NCI-H1417 (cell line): ENCODE results near the gene SYNPO2.

Source experiments
- DNase-seq, 3 experiments: peaks; one replicate each; lab custom pipeline; 2025; lab: John Stamatoyannopoulos, UW

Gene SYNPO2

DNA sequence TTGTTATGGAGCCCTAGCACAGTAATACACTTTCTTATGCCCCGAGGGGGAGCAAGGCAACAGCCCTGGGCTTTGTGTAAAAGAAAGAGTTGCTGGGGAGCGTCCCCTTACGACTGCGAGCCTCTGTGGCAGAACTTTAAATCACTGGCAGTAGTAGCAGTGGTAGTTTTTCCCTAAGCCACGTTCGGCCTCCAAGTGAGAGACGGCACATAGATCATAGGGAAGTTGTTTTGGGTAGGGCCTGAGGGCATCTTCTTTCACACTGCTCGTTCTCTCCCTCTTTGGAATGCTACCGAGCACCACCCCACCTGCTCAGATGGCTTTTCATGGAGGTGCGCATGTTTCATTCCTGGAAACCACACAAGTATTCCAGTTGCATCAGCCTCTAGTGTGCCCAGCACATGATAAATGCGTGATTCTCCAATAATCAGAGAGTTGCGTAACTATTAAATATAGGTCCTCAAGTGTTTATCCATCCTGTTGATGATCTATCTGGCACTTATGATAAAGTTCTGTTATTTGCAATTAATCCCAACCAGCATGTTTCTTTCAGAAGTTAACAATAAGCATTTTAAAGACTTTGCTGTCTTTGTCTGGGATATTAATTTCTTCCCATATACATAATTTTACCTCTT lies 7.0 kb upstream of the SYNPO2 start:
- DNase-seq: no peak

DNA sequence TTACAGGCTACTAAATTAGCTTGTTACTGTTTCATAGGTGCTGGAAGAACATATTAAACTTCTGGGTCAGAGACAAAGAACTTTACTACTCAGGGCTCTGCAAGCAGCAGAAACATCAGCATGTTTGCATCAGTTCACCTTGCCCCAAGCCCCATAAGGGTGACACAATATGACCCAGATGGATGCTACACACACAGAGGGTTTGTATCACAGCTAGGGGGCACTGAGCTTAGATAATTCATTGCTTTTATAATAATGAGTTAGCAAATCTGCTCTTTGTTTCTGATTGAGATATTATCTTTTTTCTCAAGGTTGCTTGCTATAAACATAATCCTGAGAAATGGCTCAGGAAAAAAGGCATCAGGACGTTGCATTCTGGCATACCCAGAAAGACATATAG lies 4.8 kb upstream of the SYNPO2 start:
- DNase-seq: no peak

DNA sequence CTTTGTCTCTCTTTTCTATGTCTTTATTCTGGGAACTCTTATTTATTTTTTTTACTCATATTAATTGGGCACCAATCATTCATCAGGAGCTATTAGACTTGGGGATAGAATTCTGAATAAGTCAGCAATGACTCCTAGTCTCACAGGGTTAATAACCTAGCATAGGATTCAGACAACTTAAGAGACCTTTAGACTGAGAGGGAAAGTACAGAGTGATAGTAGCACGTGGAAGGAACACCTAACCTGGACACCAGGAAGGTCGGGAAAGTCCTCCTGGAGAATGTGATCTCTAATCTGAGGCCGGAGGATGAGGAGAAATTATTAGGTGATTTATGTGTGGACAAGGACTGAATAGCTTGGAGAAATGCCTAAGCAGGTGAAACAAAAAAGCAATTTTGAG lies 3.9 kb upstream of the SYNPO2 start:
- no peak for DNase-seq

DNA sequence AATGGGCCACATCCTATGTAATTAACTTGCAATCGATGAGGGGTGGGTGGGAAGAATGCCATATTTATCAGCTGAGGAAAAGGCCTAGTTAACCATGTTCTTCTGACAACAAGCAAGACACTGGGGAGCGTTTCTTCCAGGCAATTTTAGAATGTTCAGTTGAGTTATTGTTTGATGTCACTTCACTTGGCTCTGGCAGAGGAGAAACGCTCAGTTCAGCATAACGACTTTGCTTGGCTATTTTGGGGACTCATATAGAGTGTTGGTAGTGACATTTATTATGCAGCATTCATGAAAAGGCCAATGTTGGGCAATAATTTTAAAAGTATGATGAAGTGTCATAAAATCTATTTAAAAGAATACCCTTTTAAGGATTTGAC lies 648 bp downstream of the SYNPO2 start:
- peak in 2 of 3 experiments; percentile 35 to 54 for DNase-seq

DNA sequence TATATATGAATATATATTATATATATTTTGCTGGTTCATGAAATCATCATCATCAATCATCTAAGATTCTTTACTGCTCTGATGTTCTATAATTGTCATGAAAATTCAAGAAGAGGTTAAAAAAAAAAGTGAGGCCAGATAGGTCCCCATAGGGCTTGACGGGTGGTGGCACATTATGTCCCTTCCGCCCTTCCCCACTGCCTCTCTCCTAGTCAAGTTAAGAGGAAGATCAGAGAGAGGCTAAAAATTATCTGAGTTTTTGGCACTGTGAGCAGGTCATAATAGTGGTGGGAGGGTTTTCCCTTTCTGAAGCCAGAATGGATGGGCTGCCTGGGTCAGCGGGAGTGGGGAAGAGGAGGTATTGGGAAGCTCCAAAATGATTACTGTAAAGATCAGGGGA lies 5.4 kb downstream of the SYNPO2 start:
- DNase-seq: no peak

DNA sequence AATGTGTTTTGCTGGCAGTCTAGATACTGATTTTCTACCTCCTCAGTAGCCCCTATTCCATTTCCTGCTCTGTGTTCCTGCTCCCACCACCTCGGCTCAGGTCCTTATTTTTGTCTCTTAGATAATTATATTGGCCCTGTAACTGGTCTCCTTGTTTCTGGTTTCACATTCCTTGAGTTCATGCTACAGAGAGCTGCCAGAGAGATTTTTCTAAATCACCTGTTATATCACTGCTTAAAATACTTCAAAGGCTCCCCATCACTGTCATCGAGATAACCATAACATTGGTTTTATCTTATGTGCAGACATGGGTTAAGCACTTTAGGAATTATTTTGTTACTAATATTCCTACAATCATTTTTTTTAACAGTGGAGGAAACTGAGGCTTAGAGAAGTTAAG lies 9.6 kb downstream of the SYNPO2 start:
- DNase-seq: no peak

DNA sequence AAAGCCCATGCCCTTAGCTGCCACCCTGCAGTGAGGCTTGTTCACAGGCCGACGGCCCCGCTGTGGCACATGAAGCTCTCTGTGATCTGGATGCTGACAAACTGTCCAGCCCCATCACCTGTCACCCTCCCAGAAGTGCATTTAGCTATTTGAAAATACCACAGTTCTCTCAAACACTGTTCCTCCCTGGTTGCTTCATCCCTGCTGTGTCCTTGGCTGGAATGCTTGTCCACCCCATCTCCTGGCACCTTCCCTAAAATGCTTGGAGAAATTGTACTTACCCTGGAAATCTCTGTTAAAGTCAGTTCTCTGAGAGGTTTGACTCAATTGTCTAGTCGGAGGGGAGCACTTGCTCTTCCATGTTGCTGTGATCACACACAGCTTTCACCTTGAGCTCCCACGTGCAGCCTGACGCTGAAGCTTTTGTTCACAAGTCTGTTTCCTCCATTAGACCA lies 10.1 kb downstream of the SYNPO2 start:
- no peak for DNase-seq

DNA sequence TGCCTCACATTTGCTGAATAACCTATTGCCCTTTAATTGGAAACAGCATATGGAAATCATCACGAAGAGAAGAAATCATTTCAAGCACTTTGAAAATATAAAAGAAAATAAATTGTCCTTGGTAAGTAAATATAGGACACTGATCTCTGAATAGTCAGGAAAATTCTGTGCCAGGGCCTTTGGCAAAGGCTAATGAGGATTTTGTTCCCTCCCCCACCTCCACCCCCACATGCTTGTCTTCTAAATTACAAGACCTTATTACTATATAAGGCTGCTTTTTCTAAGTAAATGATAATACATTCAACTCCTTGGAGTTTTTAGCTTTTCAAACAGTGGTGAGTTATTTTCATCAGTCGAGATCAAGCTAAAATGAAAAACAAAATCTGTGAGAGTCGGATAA lies 15.8 kb downstream of the SYNPO2 start:
- peak in 2 of 3 experiments; percentile 4 to 46 for DNase-seq

DNA sequence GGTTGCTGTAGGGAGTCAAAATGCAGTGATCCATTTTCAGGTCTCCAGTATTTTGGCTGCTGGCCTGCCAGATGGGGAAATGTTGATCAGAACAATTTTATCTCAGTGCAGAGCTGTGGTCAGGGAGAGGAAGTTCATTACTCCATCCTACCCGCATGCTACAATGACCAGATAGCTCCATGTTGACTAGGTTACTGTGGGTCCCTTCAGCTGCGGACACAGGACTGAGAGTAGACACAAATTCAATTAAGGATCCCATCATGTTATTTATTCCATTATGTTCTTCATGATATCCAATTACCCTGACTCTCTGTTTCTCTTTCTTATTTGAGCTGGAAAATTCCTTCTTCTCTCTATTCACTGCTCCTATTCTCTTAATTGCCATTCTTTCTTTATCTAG lies 16.3 kb downstream of the SYNPO2 start:
- DNase-seq: peak in 1 of 3 experiments; percentile 27

DNA sequence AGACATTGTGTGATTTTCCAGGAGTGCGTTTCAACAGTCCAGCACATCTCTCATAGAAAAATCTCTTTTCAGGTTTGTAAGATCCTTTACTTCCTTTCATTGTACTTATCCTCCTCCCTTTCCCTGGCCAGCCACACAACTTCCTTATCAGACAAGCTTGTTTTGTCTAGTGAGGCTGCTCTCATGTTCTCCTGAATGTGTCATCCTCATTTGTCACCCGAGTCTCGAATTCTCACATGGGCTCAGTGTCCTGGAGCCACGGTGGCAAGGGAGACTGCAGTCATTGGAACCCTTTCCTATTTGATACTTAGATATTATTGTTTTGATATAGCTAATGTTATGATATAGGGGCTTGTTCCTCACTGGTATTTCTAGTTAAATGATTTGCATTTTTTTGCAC lies 16.9 kb downstream of the SYNPO2 start:
- no peak for DNase-seq

DNA sequence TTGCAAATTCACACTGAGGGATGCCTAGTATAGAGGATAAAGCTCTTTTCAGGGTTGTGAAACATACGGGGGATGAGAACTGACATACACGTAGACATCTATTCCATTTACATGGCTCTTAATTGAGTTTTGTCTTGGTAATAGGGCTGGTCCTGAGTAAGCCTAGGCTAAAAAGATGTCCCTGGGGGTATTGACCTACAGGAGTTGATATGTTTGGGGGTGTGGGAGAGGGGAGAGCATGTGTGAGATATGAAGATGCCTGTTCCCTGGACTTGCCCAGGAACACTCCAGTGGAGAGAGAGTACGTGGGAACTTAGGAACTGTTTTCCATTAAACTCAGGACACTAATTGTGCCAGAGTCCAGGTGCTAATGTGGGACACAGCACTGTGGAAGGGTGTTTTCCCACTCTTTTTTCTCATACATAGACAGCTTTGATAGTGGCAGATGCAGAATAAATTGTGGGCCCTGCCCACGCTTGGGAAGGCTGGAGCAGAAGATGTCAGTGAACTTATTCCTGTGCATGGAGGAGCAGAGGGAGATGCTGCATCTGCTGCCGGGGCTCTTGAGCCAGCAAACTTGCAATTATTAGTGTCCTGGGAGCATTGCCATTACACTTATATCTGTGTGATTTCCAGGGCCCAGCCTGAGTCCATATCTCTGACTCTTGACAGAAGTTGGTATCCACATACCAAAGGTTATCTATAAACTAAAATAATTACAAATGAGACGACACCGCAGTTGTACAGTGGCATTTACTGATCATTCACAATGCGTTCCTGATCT lies 20.7 kb downstream of the SYNPO2 start:
- DNase-seq: no peak

DNA sequence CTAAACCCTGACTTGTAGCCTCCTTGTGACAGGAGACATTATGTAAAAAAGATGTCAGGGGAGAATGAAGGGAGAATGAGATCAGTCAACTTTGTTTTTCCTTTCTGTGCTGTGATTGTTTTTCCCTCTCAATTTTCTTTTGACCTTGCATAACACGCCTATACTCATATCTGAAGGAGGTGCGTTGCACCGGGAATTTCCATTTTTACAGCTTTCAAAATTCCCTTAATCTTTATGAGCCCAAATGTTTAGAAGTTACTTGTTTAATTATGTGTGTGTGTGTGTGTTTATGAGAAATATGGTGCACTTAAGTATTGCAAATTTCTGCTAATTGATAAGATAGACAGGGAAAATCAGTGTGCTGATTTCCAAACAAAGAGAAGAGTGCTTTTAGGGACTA lies 21.6 kb downstream of the SYNPO2 start:
- no peak for DNase-seq

DNA sequence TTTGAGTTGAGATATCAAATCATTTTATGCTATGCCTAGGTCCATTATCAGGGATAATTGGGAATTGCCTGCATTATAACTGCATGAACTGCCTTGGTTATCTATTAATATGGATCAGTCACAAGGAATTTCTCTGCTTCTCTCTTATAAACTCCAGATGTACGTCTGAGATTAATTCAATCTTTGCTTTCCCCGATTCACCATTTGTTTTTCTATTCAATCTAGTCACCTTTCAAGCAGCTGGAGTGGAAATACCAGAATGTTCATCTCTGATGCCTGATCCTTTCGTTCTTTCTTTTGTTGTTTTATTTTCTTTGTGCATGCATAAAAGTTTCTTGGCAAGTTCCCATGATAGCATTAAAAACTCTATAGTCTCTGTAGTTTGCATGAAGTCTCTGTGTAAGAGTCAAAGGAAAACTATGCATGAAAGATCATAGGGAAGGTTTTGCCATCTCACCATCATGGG lies 22.6 kb downstream of the SYNPO2 start:
- DNase-seq: no peak

DNA sequence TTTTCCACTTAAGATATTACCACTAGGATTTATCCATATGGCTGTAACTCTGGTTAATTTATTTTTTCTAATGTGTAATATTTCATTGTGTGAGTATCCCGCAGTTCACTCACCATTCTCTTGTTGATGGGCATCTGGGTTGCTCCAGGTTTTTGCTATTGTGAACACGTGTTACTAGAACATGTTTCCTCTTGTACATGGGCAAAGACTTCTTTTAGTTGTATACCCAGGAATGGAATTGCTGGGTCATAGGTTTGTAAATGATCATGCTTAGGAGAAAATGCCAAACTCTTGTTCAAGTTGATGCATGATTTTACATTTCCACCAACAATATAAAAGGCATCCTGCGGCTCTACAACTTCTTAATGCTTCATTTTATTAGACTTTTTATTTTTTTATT lies 26.8 kb downstream of the SYNPO2 start:
- no peak for DNase-seq

DNA sequence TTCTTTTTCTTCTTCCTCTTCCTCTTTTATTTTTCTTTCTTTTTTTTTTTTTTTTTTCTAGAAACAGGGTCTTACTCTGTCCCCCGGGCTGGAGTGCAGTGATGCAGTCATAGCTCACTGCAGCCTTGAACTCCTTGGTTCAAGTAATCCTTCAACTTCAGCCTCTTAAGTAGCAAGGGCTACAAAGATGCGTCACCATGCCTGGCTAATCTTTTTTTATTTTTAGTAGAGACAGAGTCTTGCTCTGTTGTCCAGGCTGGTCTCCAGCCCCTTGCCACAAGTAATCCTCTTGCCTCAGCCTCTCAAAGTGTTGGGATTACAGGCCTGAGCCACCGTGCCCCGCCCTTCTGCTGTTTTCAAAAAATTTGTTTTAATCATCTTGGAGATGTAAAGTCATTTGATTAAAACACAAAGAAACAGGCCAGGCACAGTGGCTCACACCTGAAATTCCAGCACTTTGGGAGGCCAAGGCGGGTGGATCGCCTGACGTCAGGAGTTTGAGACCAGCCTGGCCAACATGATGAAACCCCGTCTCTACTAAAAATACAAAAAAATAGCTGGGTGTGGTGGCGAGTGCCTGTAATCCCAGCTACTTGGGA lies 28.1 kb downstream of the SYNPO2 start:
- no peak for DNase-seq

DNA sequence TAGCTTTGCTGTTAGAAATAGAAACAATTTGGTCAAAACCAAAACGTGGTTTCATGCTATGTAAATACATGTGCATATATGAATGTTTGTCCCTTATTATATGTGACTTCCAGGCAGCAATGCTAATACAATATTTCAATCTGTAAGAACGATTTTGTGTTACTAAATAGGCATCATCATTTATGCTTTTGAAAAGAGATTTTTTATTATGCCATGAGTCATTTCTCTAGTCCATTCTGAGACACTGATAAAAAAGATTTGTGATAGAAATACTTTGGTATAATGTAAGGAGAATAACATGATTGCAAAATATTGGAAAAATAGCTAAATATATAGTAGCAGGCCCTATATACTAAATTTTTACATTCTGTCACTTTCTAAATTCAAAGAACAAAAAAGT lies 28.9 kb downstream of the SYNPO2 start:
- no peak for DNase-seq

DNA sequence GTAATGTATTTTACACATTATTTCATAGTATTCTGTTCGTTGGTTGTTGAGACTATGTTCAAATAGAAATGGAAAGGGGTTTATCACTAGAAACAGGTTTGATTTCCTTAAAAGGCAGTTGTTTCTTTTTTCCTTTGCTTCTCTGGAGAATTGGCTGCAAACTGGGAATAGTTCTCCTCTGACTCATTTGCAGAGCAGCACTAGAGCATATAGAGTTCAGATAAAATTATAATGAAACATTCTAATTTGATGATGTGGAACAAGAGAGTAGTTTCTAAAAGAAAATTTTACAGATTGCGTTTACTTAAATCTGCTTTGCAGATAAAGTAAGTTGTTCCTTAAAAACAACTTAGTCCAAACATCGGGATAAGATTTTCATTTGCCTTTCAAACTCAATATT lies 29.7 kb downstream of the SYNPO2 start:
- no peak for DNase-seq

DNA sequence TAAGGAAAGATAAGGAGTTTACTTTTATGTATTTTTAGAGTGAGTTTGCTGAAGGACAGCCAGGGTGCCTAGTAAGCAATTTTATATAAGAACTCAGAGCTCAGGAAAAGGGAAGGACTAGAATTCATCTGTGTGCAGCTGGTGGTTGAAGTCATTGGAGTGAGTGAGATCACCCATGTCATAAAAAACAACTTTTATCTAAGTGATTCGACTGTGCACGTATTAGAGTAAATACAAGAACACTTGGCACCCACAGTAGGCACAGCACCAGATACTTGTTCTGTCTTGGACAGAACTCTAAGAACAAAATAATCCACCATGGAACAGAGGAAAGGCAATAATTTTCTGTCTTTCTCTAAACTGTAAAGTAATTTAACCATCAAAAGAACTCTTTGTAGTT lies 31.6 kb downstream of the SYNPO2 start:
- DNase-seq: no peak

DNA sequence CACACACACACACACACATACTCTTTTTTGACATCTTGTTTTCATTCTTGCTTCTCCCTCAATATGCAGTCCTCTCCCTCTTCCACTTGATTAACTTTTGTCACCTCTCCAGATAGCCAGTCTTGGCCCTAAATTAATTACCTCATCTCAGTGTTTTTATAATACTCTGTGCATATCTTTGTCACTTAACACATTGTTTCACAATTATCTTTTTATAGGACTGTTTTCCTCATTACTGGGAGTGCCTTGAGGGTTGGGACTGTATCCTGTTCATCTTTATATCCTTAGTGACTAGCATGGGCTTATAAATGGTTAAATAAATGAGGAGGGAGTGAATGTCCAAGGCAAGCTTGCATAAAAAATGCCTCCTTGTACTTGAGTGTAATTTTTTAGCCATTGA lies 33.1 kb downstream of the SYNPO2 start:
- peak in 1 of 3 experiments; percentile 24 for DNase-seq

DNA sequence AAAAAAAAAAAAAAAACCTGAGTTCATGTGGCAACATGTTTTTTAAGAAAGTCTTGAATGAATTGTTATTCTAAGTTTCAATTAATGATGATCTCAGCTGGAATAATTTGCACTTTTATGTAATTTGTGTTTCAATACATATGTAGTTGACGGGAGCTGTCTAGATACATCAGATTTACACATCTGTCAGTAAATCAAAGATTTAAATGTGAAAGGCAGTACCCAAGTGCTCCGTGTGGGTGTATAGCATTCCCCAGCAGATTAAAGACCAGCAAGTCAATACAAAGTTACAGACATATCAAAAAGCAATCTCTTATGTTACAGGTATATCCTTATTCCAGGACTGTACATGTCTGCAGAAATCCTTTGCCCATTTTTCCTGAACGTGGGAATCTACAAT lies 35.2 kb downstream of the SYNPO2 start:
- no peak for DNase-seq

DNA sequence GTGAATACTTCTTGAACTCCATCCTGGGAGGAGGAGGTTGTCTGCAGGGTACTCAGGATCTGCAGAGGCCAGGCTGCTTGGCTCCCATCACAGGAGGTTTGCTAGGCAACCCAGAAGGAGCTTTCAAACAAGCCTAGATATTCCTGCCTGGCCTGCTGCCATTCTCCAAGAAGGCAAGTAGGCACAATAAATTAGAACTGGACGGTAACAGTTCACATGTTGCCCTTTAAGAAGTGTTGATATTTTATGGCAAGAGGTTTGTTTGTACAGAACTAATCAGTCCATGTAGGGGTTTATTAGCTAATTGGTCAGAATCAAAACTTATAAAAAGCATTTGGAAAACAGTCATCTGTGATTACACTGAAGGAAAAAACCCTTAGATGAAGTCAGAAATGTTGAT lies 39.3 kb downstream of the SYNPO2 start:
- DNase-seq: peak in 1 of 3 experiments; percentile 11

DNA sequence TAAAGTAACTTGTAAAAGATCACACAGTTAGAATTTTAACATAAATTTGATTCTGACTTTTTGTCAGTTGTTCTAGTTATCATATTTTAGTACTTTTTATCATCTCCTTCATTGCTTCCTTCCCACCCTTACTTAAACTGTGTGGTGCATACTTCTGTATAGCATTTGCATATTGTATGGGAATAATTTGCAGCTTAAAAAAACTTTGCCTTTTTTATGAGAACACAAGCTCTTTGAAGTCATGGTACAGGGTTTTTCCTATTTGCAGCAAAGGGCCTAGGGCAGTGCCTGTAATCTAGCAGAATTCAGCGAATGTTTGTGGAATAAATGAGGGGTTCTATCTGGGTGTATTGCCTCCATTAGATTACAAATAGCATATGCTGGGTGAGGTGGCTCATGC lies 41.6 kb downstream of the SYNPO2 start:
- no peak for DNase-seq

DNA sequence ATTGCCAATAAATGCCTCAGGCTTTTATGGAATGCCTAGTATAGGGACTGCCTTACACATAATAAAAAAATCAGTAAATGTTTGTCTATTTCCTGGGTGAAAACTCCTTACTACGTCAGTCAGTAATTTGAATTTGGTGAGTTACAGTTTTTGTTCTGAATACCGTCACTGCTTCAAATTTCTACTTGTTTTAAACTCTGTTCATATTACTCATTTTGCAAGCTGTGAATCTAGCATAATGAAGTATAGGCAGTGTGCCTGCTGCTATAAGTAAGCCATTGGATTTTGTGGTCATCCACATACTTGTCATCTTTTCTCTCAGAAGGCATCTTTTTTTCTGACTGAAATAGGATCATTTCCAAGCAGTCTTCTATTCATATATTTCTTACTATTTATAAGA lies 43.1 kb downstream of the SYNPO2 start:
- DNase-seq: no peak
